Right atrium auricular region (tissue), 2 donors: Measurements from ENCODE around the gene PRR33. TPM values are rescaled to one million over a fixed set of nuclear protein-coding genes. Genes with fewer than 3 reads are reported as not detected.
"Not testable (repeated sequence)": the region's sequence is repeated elsewhere in the genome, so short reads cannot be mapped to it uniquely, and the experiment has no call there.

ENCODE experiments used
- DNase-seq: peaks from one replicate; pipeline ENCODE4 v3.0.0-alpha.2; 2019; ENCODE audit warnings: low spot score
- H3K27ac ChIP-seq, 2 donors: fragments of 200-600 bp; sonication (generic); 1 replicate in 1 of 2; 2 replicates in 1 of 2; pipeline ENCODE4 v1.5.1; 2016 to 2019
- H3K27me3 ChIP-seq, 2 donors: fragments of 200-600 bp; sonication (generic); one replicate each; pipeline versions ENCODE4 v1.5.1 to v1.6.0; 2017 to 2019
- H3K36me3 ChIP-seq: fragments of 200-600 bp; sonication (generic); one replicate; pipeline ENCODE4 v1.5.1; 2016
- H3K4me1 ChIP-seq, 2 donors: fragments of 200-600 bp; sonication (generic); one replicate each; pipeline versions ENCODE4 v1.5.1 to v1.6.0; 2017 to 2019
- H3K4me3 ChIP-seq, 2 donors: fragments of 200-600 bp; sonication (generic); 1 replicate in 1 of 2; 2 replicates in 1 of 2; pipeline ENCODE4 v1.5.1; 2017 to 2019; ENCODE audit warnings: mild to moderate bottlenecking in 1 of 2, moderate library complexity in 1 of 2
- H3K9me3 ChIP-seq, 2 donors: fragments of 200-600 bp; sonication (generic); one replicate each; pipeline ENCODE4 v1.5.1; 2019
- CTCF ChIP-seq, 2 donors: fragments of 200-600 bp; sonication (generic); IDR thresholded peaks; one replicate each; pipeline ENCODE4 v1.5.1; 2019; ENCODE audit warnings: antibody characterized with exemption in 2 of 2
- total RNA-seq, 2 donors: library from RNA; depleted of rRNA; stranded (reverse); fragments of >200 nt; gene quantifications; one replicate each; pipeline ENCODE4 v1.1.0, GENCODE V29; 2016

PRR33 gene
- total RNA-seq, 2 donors from 2014 or later, result 0.33 TPM; not detected in 1

GRCh38 chr11:1887451-1888346, 4.0 kb downstream of the PRR33 start:
- H3K4me3 ChIP-seq, result no peak overlapping the region
- peaks cover 18% of the 10 kb centered on the region for H3K36me3 ChIP-seq
- TF ChIP-seq CTCF (IDR thresholded peaks at IDR 0.05), result no peak
- no peak for DNase-seq
- H3K9me3 ChIP-seq, result no peaks in the 10 kb centered on the region
- H3K27ac ChIP-seq, result no peak overlapping the region
- no peaks in the 10 kb centered on the region for H3K27me3 ChIP-seq
- peaks cover 0 to 9% of the 10 kb centered on the region in 2 donors for H3K4me1 ChIP-seq

- not testable (repeated sequence) for H3K27me3 ChIP-seq, H3K27ac ChIP-seq, H3K9me3 ChIP-seq, H3K4me3 ChIP-seq, DNase-seq
- Histone ChIP-seq H3K36me3 (peaks cover 18% of the 10 kb centered on the region), H3K4me1 (peaks cover 0 to 21% of the 10 kb centered on the region in 2 donors)
Measured at GRCh38 chr11:1886551-1886950, 5.1 kb downstream of the PRR33 start.

DNA sequence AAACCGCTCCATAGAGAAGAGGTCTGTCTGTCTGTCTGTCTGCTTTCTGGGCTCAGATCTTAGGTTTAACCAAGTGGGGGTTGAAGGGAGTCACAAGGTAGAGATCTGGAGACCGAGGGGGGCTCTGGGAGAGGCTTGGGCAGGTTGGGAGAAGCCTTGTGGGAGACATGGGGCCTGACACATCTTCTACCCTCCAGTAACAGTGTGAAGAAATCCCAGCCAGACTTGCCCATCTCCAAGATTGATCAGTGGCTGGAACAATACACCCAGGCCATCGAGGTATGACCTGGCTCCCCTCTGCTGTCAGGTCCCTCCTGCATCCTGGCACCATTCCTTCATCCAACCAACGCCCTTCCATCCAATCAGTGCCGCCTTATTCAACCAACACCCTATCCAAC, 7.4 kb downstream of the PRR33 start:
- Histone ChIP-seq H3K27me3 (no peaks in the 10 kb centered on the region), H3K9me3 (no peaks in the 10 kb centered on the region), H3K4me1 (peaks cover 0 to 43% of the 10 kb centered on the region in 2 donors), H3K4me3 (no peak overlapping the region), H3K36me3 (peaks cover 18% of the 10 kb centered on the region), H3K27ac (no peak overlapping the region)
- no peak for TF ChIP-seq CTCF (IDR thresholded peaks at IDR 0.05)
- DNase-seq, result no peak

DNA sequence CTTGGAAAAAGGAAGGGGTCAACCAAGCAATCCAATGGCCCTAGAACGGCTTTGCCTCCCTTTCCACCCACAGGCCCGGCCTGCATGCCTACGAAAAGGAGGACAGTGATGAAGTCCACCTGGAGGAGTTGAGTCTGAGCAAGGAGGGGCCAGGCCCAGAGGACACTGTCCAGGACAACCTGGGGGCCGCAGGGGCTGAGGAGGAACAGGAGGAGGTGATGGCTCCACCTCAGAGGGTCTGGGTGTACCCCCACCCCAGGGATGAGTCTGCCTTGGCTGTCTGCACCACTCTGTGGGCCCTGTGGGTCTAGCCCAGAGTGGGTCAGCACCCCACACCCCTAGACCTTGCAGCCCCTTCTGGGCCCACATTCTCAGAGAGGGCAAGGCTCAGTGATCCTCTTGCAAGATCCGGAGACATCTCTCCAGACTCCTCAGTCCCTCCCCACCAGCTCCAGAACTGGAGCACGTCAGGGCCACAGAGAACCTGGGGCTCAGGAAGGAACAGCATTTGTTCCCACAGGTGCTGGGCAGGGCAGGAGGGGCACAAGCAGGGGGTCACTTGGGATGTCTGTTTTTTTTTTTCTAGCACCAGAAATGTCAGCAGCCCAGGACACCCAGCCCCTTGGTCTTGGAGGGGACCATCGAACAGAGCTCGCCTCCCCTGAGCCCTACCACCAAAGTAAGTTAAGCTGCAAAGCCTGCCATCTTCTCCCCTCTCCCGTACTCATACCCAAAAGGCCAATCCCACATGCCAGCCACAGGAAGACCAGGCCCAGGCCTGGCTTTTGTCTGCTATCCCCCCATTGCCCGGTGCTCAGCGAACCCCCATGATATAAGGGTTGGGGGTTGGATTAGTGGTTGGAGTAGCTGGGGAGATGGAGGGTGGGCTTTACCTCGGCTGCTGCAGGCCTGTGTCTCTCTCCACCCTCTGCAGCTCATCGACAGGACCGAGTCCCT, 8.1 kb downstream of the PRR33 start:
- H3K4me3 ChIP-seq, result no peak overlapping the region
- peaks cover 17% of the 10 kb centered on the region for H3K36me3 ChIP-seq
- H3K9me3 ChIP-seq, result no peaks in the 10 kb centered on the region
- no peaks in the 10 kb centered on the region for H3K27me3 ChIP-seq
- no peak for TF ChIP-seq CTCF (IDR thresholded peaks at IDR 0.05)
- peaks cover 0 to 44% of the 10 kb centered on the region in 2 donors for H3K4me1 ChIP-seq
- DNase-seq, result no peak
- peak overlapping the region in 1 of 2 donors; percentile 91 for H3K27ac ChIP-seq

DNA sequence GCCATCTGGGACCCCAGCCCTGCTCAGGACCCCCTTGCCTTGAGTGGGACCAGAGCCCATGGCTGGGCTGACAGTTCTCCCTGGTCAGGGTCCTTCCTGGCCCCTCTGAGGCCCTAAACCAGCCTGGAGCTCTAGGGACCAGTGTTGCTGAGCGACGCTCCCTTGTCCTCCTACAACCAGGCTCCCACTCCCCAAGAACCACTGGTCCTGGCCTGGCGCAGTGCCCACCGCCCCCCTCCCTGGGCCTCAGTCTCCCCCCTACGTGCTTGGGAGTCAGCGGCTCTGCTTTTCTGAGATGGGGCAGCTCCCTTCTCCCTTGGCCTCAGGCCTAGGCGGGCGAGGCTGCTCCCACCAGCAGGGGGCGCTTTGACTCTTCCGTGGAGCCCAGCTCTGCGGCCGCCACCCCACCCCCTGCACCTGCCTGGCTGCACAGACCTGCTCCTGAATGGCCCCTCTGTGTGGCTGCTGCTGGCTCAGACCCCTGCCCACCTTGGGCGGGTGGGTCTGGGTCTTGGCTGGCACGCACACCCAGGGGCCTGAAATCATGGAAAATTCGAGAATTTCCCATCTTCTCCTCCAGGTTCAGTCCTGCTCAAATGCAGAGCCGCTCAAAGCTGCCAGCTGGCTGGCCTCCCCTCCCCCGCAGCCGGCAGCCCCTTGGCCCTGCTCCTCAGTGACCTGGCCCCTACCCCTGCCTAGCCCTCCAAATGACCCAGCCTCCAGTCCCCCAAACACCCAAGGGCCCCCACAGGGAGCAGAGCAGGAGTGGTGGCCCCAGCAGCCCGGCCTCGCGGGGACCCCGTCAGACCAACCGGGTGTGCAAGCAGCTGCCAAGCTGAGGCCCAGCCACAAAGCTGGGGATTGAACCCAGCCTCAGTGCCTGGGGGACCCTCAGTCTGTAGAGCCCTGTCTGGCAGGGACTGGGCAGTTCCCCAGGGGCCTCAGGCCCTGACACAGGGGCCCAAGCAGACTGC, 9.1 kb downstream of the PRR33 start:
- TF ChIP-seq CTCF (IDR thresholded peaks at IDR 0.05), result peak; percentile 87 to 97
- Histone ChIP-seq H3K27me3 (no peaks in the 10 kb centered on the region), H3K4me1 (peaks cover 0 to 49% of the 10 kb centered on the region in 2 donors), H3K36me3 (peaks cover 13% of the 10 kb centered on the region), H3K4me3 (no peak overlapping the region), H3K9me3 (no peaks in the 10 kb centered on the region), H3K27ac (peak overlapping the region; percentile 91 to 95)
- DNase-seq, result no peak
